Duodenal mucosa (tissue), 2 donors: ENCODE measurements around the gene CAMK4.

Experiments used
- H3K27ac ChIP-seq: one replicate; pipeline ENCODE4 v1.7.0; 2013; ENCODE audit warnings: low read depth, low read length
- H3K27me3 ChIP-seq, 2 donors: one replicate each; pipeline ENCODE4 v1.7.0; 2013; ENCODE audit warnings: low read length in 2 of 2, control low read depth in 1 of 2; ENCODE audit not compliant: insufficient read depth in 2 of 2, control insufficient read depth in 1 of 2
- H3K36me3 ChIP-seq, 2 donors: one replicate each; pipeline ENCODE4 v1.7.0; 2013; ENCODE audit warnings: low read length in 2 of 2, control low read depth in 1 of 2; ENCODE audit not compliant: insufficient read depth in 2 of 2, control insufficient read depth in 1 of 2
- H3K4me1 ChIP-seq, 2 donors: one replicate each; pipeline ENCODE4 v1.7.0; 2013; ENCODE audit warnings: low read length in 2 of 2, control low read depth in 1 of 2; ENCODE audit not compliant: insufficient read depth in 2 of 2, control insufficient read depth in 1 of 2
- H3K4me3 ChIP-seq, 2 donors: one replicate each; pipeline ENCODE4 v1.7.0; 2013; ENCODE audit warnings: low read length in 2 of 2, low read depth in 1 of 2
- H3K9ac ChIP-seq, 2 donors: one replicate each; pipeline ENCODE4 v1.7.0; 2013; ENCODE audit warnings: low read length in 2 of 2, low read depth in 1 of 2
- H3K9me3 ChIP-seq, 2 donors: one replicate each; pipeline ENCODE4 v1.7.0; 2013; ENCODE audit warnings: low read length in 2 of 2, control low read depth in 1 of 2; ENCODE audit not compliant: control insufficient read depth in 1 of 2

Gene CAMK4

DNA sequence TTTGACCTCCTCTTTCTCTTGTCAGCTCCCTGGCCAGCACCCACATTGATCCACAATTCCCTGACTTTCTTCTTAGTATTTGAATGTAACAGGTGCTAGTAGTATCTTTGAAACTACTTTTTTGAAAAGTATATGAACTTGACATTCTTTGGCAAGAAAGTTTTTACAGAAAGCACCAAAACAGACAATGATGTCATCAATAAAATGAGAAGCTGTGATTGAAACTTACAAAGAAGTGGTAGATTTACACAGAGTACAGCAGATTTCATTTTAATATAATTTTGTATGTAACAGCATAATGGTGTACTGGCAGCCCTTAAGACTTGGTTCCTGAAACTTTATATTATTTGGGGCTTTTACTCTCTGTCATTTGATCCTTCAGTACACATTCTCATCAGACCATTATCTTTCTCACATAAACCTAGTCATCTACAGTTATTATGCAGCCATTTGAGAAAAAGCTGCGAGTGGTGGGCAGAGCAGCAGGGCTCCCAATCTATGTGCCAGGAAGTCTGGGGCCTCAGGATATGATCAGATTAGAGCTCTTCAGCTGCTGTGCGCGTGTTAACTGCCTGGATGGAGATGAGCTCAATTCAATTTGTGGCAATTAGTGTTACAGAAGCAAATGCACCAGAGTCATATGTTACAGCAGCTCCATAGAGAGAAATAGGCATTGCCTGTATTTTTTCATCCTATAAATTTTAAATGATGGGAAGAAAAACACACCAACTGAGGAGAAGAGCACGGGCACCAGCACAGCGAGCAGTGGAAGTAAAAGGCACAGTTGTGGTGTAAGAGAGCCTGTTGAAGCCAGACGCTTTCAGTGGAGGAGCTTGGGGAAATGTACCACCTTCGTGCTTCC is 162.0 kb downstream of the CAMK4 start:
- Histone ChIP-seq H3K4me3 (no peak overlapping the region), H3K27ac (no peak overlapping the region), H3K36me3 (no peaks in the 10 kb centered on the region), H3K4me1 (no peaks in the 10 kb centered on the region), H3K9ac (no peak overlapping the region), H3K9me3 (no peaks in the 10 kb centered on the region), H3K27me3 (no peaks in the 10 kb centered on the region)

DNA sequence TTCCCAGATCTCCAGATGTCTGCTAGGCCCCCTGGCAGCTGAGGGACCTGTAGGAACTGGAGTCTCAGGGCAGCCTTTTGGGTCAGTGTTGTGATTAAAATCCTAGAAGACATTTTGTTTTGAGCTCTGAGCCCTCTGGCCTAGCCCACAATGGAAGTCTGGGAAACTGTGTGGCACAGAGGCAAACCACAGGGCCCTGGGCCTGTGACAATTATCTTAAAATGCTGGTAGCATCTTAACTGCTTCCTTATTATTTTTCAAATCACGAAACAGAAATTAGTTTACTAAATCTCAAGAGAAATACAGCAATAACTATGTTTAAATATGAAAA is 162.6 kb downstream of the CAMK4 start:
- Histone ChIP-seq H3K4me1 (no peaks in the 10 kb centered on the region), H3K9ac (no peak overlapping the region), H3K27ac (no peak overlapping the region), H3K36me3 (no peaks in the 10 kb centered on the region), H3K4me3 (no peak overlapping the region), H3K9me3 (no peaks in the 10 kb centered on the region), H3K27me3 (no peaks in the 10 kb centered on the region)

DNA sequence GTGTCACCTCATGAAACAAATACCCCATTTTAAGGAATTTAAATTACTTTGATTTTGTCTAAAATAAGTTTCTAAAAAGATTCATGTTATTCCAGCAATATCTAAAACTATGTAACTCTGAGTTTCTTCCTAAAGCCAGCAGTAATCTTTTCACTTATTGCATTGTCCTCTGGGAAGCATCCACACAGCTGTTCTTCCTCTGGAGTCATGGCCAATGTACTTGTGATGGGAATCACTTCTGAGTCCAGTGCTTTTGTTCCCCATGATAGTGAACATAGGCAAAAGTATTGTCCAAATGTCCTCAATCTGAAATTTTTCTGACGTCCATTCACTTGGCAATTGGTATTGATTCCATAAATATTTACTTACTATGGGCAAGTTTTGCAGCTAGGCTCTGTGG is 163.2 kb downstream of the CAMK4 start:
- H3K27me3 ChIP-seq, result no peaks in the 10 kb centered on the region
- H3K36me3 ChIP-seq, result no peaks in the 10 kb centered on the region
- H3K9ac ChIP-seq, result no peak overlapping the region
- no peaks in the 10 kb centered on the region for H3K9me3 ChIP-seq
- no peak overlapping the region for H3K4me3 ChIP-seq
- H3K4me1 ChIP-seq, result no peaks in the 10 kb centered on the region
- no peak overlapping the region for H3K27ac ChIP-seq

DNA sequence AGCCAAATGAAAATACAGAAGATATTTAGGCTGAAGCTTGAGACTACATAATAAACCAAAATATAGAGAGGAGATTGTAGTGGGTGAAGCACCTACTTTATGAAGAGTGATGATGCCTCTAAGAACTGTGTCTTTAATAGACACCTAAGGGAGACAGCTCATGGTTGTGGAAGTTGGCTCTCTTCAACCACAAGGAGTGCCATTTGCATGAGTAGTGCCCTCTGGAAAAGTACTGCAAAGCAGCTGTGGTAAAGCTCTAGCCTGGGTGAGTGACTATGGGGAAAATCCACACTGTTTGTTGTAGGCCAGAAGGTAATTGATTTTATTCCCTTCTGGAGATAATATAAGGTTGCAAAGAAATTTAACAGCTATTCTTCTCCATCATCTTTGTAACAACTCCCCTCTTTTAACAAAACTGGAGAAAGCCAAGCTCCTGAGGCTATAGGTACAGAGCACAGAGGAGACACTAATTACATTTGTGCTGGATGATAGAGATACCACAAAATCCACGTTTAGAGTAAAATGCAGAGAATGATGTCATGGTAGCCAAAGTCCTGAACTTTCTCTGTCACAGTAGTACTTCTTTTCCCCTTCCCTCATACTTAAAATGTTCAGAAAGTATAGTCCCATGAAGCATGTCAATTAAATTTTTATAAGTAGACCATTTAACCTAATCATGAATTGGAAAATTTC is 165.4 kb downstream of the CAMK4 start:
- Histone ChIP-seq H3K4me3 (no peak overlapping the region), H3K27me3 (no peaks in the 10 kb centered on the region), H3K4me1 (no peaks in the 10 kb centered on the region), H3K9ac (no peak overlapping the region), H3K36me3 (no peaks in the 10 kb centered on the region), H3K9me3 (no peaks in the 10 kb centered on the region), H3K27ac (no peak overlapping the region)

DNA sequence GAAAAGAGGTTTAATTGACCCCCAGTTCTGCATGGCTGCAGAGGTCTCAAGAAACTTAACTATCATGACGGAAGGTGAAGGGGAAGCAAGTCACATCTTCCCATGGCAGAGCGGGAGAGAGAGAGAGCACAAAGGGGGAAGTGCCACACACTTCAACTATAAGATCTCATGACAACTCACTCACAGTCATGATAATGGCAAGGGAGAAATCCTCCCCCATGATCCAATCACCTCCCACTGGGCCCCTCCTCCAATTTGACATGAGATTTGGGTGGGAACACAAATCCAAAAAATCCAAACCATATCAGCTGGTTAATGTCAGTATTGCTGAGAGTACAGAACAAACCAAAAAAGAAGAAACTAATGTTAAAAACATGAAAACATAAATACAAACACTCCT is 168.0 kb downstream of the CAMK4 start:
- H3K9ac ChIP-seq, result no peak overlapping the region
- no peaks in the 10 kb centered on the region for H3K27me3 ChIP-seq
- no peaks in the 10 kb centered on the region for H3K4me1 ChIP-seq
- H3K27ac ChIP-seq, result no peak overlapping the region
- no peaks in the 10 kb centered on the region for H3K36me3 ChIP-seq
- H3K4me3 ChIP-seq, result no peak overlapping the region
- no peaks in the 10 kb centered on the region for H3K9me3 ChIP-seq

DNA sequence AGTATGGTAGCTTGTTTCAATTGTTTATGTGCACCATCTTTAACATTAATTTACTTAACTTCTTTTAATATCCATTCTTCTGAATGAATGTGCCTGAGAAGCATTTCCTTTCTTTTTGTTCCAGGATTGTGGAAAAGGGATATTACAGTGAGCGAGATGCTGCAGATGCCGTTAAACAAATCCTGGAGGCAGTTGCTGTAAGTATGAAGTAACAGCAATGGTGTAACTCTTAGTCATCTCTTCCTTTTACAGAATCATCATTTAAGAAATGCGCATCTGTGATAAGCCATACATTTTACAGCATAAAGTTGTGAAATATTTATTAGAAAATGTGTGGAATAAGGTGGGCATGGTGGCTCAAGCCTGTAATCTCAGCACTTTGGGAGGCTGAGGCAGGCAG is 170.4 kb downstream of the CAMK4 start:
- no peak overlapping the region for H3K27ac ChIP-seq

DNA sequence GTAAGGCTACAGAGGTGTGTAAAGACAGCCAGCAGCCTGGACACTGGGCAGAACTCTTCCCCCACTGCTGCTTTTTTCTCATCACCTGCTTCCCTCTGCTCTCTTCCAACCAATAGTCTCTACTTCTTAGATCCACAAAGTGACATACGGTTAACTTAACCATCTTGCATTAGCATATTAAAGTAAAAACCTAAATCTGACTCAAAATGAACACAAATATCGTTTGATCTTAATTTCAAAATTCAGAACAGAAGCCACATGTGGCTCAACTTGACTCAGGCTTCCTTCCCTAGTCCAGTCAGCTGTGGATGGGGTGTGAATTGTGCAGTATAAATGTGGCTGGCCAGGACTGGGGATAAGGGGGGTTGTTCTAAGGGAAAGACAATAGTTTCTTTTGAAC is 173.8 kb downstream of the CAMK4 start:
- H3K4me1 ChIP-seq, result no peaks in the 10 kb centered on the region
- H3K27ac ChIP-seq, result no peak overlapping the region
- H3K9ac ChIP-seq, result no peak overlapping the region
- H3K27me3 ChIP-seq, result no peaks in the 10 kb centered on the region
- no peaks in the 10 kb centered on the region for H3K9me3 ChIP-seq
- no peaks in the 10 kb centered on the region for H3K36me3 ChIP-seq
- H3K4me3 ChIP-seq, result no peak overlapping the region

More for the DNA sequence above, 170.4 kb downstream of the CAMK4 start:
- Histone ChIP-seq H3K4me1 (no peaks in the 10 kb centered on the region), H3K9me3 (no peaks in the 10 kb centered on the region), H3K36me3 (no peaks in the 10 kb centered on the region), H3K27me3 (no peaks in the 10 kb centered on the region), H3K4me3 (no peak overlapping the region), H3K9ac (no peak overlapping the region)

- no peaks in the 10 kb centered on the region for H3K27me3 ChIP-seq
- no peak overlapping the region for H3K9ac ChIP-seq
- no peaks in the 10 kb centered on the region for H3K9me3 ChIP-seq
- H3K27ac ChIP-seq, result no peak overlapping the region
- H3K4me1 ChIP-seq, result no peaks in the 10 kb centered on the region
- no peaks in the 10 kb centered on the region for H3K36me3 ChIP-seq
- H3K4me3 ChIP-seq, result no peak overlapping the region
Measured at GRCh38 chr5:111399113-111399512, 174.9 kb downstream of the CAMK4 start.

GRCh38 chr5:111401906-111402305 is 177.7 kb downstream of the CAMK4 start:
- Histone ChIP-seq H3K4me3 (no peak overlapping the region), H3K27ac (no peak overlapping the region), H3K4me1 (no peaks in the 10 kb centered on the region), H3K9me3 (no peaks in the 10 kb centered on the region), H3K9ac (no peak overlapping the region), H3K36me3 (no peaks in the 10 kb centered on the region), H3K27me3 (no peaks in the 10 kb centered on the region)

GRCh38 chr5:111404270-111404769 is 180.1 kb downstream of the CAMK4 start:
- H3K4me3 ChIP-seq, result no peak overlapping the region
- H3K36me3 ChIP-seq, result no peaks in the 10 kb centered on the region
- H3K9ac ChIP-seq, result no peak overlapping the region
- H3K4me1 ChIP-seq, result no peaks in the 10 kb centered on the region
- no peaks in the 10 kb centered on the region for H3K27me3 ChIP-seq
- no peaks in the 10 kb centered on the region for H3K9me3 ChIP-seq
- H3K27ac ChIP-seq, result no peak overlapping the region
